Vagina (tissue), 2 donors: ENCODE results near the gene LEFTY1.

Source experiments
- POLR2A ChIP-seq, 2 donors: fragments of 450-650 bp; IDR thresholded peaks; one replicate each; pipeline ENCODE4 v1.6.1; 2017; ENCODE audit warnings: antibody characterized with exemption in 2 of 2, mild to moderate bottlenecking in 2 of 2, moderate library complexity in 2 of 2
- POLR2AphosphoS5 ChIP-seq, 2 donors: sonication (generic); formaldehyde crosslinking; IDR thresholded peaks; one replicate each; pipeline ENCODE4 v1.9.0; 2017; ENCODE audit warnings: antibody characterized with exemption in 2 of 2, mild to moderate bottlenecking in 2 of 2, low read depth in 1 of 2; ENCODE audit not compliant: insufficient read depth in 1 of 2
- TF ChIP-seq, protein P1 (sequence below), 3 experiments: fragments of 450-650 bp in 2 of 3; fragments of 200-600 bp in 1 of 3; sonication (generic) in 1 of 3; IDR thresholded peaks; one replicate each; pipeline ENCODE4 v1.5.1; 2017 to 2019; ENCODE audit warnings: antibody characterized with exemption in 3 of 3, mild to moderate bottlenecking in 2 of 3, moderate library complexity in 2 of 3

DNA sequence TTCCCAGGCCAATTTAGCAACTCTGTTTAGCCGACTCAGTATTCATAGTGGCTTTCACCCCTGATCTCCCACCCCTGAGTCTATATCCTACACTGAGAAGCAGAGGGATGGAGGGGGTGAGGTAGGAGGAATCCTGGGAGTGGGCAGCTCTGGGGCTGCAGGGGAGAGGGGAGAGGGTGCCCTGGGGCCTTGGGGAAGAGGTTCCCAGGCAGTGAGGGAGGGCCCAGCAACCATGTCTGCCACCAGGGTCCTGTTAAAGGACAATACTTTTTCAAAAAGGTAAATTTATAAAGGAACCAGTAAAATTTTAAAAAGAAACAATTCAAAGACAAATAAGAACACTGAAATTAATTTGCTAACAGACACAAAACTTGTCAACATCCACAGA lies 48.7 kb downstream of the LEFTY1 start:
- TF ChIP-seq POLR2A (IDR thresholded peaks at IDR 0.05) (no peak), POLR2AphosphoS5 (IDR thresholded peaks at IDR 0.05; ENCODE audit: insufficient read depth in 1 of 2, low read depth in 1 of 2) (no peak)
- TF ChIP-seq, protein P1, sequence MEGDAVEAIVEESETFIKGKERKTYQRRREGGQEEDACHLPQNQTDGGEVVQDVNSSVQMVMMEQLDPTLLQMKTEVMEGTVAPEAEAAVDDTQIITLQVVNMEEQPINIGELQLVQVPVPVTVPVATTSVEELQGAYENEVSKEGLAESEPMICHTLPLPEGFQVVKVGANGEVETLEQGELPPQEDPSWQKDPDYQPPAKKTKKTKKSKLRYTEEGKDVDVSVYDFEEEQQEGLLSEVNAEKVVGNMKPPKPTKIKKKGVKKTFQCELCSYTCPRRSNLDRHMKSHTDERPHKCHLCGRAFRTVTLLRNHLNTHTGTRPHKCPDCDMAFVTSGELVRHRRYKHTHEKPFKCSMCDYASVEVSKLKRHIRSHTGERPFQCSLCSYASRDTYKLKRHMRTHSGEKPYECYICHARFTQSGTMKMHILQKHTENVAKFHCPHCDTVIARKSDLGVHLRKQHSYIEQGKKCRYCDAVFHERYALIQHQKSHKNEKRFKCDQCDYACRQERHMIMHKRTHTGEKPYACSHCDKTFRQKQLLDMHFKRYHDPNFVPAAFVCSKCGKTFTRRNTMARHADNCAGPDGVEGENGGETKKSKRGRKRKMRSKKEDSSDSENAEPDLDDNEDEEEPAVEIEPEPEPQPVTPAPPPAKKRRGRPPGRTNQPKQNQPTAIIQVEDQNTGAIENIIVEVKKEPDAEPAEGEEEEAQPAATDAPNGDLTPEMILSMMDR (IDR thresholded peaks at IDR 0.05), result no peak
